Measurements from ENCODE around the gene MYL6B.
"Not testable (repeated sequence)": the region's sequence is repeated elsewhere in the genome, so short reads cannot be mapped to it uniquely, and the experiment has no call there.

Gene MYL6B

DNA sequence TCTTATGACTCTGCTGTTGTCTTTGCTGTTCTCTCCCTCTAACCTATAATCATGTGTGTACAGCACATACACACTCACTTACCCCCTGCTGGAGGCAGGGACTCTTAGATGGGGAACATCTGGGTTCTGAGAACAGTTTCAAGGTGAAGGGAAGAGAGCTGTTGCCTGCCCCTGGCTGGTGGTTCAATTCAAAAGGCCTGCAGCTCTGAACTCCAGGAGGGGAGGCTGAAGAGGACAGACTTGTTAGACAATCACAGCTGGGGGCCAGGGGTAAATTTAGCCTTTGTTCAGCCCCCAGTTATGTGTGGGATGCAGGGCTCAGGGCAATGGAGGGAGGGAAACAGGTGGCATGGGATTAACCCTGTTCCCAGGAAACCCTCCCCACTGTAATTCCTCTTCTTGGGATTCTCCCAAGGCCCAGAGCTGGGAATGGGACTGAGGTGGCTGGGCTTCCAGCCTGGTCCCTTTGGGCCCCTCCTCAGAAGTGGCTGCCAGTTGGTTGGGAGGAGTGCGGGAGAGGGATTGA, 1.9 kb downstream of the MYL6B start:
- DNase-seq: no peak

DNA sequence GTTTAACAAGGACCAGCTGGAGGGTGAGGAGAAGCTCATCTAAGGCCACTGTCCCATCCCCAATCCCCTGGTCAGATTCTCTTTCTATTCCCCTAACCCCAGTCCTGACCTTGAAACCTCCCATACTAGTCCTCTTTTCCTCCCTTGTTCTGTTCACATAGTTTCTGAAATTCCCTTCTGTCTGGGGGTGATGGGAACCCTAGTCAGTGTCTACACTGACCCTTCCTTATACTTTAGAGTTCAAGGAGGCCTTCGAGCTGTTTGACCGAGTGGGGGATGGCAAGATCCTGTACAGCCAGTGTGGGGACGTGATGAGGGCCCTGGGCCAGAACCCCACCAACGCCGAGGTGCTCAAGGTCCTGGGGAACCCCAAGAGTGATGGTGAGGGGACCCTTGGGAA, 2.4 kb downstream of the MYL6B start:
- DNase-seq: no peak

DNA sequence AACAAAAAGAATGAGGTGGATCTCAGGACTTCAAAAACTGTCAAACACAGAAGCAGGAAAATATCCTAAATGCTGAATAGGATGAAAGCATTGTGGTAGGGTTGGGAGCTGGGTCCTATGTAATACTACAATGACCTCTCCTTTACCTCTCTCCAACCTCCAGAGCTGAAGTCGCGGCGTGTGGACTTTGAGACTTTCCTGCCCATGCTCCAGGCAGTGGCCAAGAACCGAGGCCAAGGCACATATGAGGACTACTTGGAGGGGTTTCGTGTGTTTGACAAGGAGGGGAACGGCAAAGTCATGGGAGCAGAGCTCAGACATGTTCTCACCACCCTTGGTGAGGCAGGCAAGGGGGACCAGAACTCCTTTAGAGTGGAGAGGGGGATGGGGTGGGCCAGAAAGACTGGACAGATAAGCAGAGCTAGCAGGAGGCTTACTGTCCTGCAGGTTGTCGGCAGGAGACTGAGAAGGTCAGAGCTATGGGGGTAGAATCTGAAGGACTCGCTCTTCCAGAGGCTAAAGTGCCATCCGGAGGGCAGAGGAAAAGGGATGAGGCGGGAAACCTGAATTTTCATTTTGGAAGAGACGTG, 3.0 kb downstream of the MYL6B start:
- DNase-seq: no peak

DNA sequence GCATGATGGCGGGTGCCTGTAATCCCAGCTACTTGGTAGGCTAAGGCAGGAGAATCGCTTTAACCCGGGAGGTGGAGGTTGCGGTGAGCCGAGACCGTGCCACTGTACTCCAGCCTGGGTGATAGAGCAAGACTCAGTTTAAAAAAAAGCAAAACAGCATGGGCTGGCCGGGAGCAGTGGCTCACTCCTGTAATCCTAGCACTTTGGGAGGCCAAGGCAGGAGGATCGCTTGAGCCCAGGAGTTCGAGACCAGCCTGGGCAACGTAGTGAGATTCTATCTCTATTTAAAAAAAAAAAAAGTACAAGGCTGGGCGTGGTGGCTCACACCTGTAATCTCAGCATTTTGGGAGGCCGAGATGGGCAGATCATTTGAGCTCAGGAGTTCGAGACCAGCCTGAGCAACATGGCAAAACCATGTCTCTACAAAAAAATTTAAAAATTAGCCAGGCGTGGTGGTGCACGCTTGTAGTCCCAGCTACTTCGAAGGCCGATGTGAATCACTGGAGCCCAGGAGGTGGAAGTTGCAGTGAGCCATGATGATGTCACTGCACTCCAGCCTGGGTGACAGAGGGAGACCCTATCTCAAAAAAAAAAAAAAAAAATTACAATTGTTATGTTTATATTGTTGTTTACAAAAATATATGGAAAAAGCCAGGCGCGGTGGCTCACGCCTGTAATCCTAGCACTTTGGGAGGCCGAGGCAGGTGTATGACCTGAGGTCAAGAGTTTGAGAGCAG, 4.2 kb downstream of the MYL6B start:
- not testable (repeated sequence) for DNase-seq

DNA sequence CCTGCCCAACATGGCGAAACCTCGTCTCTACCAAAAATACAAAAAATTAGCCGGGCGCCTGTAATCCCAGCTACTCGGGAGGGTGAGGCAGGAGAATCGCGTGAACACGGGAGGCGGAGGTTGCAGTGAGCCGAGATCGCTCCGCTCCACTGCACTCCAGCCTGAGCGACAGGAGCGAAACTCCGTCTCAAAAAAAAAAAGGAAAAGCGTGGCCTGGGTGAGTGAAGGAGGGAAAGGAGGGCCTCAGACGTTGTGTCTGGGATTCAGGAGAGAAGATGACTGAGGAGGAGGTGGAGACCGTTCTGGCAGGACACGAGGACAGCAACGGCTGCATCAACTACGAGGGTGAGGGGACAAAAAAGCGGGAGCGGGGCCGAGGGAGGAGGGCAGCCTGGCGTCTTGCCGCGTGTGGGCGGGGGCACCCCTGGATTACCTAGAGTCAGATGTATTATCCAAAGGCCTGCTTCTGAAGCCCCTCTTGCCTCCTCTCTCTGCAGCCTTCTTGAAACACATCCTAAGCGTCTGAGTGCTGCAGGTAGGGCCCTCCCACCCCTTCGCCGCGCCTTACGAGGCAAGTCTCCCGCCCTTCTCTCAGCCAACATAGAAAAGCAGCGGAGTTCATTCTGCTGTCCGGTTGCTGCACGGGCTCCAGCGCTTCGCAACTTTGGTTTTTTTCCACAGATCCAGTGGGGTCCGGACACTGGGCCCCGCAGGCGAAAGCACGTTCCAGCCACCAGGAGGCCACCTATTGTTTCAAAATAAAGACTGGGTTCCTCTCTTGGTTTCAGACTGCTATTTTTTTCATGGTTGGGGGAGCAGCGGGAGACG, 5.0 kb downstream of the MYL6B start:
- peak; percentile 44 for DNase-seq

DNA sequence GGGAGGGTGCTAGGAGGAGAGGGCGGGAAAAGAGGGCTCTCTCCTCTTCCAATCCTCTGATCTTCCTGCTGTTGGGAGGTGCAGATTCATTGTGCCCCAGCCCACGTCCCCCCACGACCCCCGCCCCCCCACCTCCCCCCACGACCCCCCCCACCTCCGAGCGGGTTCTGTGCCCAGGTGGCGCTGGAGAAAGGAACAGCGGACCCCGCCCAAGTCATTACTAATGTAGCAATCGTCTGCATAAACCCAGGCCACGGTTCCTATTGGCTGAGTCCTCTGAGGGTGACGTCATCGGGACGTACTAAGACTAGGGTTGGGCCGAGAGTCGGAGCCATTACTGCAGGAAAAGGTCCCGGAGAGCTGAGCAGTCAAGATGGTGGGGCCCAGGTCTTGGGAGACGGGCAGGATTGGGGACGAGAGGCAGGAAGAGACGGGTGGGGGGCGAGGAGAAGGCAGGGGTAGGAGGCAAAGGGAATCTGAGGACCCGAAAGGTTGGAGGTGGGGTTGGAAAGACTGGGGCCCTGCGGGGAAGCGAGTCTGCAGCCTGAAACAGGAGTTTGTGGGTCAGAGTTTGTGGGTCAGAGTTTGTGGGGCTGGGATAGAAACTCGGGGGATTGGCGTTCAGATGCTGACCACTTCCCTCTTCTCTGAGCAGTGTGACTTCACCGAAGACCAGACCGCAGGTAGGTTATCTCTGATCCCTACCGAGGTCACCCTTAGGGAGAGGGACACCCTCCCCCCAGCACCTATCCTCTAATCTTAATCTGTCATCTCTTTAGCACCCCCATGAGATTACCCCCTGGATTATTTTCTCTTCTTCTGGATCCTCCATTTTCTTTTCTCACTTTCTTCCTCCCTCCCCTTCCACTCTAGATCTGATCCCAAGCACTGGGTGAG, 5.9 kb downstream of the MYL6B start, which contains the start of gene MYL6:
Gene MYL6, plus strand, starts transcription at position 331 of the 897 bp plus-strand sequence. Its CDS starts 43 bp downstream, at position 374.
- peak; percentile 90 for DNase-seq

DNA sequence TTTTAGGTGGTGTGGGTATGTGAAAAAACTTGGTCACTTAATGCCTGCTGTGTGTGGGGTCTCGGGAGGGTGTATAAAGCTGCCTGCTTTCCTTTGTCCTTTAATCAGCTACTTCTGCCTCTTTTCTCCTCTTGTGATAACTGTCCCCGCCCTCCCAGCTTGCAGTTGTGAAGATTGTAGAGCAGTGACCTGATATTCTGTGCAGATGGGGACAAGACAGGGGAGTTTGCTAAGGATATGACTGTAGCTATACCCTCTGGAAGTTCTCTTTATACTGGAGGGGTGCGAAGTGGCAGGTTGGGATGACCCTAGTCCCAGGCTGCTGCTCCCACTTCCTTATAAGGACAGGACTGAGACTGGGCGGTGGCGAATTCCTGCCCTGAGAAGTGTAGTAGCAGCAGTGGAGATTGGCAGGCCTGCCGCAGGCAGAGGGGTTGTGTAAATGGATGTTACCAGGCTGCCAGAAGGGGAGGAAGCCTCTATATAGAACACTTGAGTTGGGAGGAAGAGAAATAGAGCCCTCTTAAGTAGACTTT, 6.6 kb downstream of the MYL6B start:
- DNase-seq: no peak

DNA sequence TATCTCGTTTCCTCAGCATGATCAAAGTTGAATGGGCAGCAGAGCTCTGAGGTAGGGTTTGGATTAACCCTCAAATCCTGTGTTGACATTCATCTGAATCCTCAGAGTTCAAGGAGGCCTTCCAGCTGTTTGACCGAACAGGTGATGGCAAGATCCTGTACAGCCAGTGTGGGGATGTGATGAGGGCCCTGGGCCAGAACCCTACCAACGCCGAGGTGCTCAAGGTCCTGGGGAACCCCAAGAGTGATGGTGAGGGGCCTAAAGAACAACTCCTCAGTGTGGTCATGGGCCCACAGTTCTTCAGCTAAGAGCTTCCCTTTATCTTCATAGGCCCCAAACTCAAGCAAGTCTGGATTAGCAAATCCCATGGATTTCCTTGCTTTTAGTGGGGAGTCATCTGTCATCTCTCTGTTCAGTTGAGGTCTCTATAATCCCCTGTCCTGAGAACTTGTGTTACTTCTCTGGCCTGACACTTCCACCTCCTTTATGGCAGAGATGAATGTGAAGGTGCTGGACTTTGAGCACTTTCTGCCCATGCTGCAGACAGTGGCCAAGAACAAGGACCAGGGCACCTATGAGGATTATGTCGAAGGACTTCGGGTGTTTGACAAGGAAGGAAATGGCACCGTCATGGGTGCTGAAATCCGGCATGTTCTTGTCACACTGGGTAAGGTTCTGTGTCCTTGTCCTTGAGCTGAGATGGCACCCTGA, 7.2 kb downstream of the MYL6B start:
- DNase-seq: no peak

DNA sequence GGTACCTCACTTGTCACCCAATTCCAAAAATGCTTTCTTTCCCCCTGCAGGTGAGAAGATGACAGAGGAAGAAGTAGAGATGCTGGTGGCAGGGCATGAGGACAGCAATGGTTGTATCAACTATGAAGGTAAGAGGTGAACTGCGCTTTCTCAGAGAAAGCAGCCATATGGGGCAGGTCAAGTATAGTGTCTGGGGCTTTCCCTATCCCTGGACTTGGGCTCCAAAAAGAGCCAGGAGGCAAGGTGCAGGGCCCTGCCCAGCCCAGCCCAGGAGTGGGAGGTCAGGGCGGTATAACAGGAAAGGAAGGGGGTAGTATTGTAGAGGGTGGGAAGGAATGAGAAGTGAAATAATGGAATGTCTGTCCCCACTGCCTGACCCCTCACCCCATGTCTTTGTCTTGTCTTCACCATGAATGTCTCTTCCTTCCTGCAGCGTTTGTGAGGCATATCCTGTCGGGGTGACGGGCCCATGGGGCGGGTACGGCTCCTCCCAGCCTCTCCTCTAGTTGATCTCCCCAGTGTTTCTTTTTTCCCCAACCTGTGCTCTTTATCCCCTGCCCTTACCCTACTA, 7.9 kb downstream of the MYL6B start:
- no peak for DNase-seq

DNA sequence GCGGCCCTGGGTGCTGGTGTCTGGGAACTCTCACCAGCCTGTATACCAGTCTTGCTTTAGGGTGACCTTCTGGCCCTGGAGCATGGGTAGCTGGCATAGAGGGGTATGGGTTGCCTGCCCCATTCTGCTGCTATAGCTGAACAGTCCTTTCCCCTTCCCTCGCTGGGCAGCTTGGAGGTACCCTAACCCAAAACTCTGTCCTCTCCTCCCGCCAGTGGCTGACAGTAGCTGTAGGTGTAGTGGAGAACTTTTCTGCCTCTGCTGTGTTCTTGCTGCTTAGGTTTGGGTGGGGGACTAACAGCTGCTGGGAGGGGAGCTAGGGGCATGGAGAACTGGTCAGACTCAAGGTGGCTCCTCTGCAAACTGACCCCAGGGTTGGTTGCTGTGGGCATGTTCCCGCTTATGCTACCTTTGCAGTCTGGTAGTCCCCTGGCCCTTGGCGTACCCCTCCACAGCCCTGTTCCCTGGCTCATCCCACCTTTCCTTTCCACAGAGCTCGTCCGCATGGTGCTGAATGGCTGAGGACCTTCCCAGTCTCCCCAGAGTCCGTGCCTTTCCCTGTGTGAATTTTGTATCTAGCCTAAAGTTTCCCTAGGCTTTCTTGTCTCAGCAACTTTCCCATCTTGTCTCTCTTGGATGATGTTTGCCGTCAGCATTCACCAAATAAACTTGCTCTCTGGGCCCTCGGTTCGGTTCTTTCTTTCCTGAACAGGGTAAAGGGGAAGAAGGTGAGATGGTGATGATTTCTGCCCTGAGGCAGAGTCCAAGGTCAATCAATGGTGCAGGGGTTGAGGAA, 8.7 kb downstream of the MYL6B start:
- DNase-seq: no peak

DNA sequence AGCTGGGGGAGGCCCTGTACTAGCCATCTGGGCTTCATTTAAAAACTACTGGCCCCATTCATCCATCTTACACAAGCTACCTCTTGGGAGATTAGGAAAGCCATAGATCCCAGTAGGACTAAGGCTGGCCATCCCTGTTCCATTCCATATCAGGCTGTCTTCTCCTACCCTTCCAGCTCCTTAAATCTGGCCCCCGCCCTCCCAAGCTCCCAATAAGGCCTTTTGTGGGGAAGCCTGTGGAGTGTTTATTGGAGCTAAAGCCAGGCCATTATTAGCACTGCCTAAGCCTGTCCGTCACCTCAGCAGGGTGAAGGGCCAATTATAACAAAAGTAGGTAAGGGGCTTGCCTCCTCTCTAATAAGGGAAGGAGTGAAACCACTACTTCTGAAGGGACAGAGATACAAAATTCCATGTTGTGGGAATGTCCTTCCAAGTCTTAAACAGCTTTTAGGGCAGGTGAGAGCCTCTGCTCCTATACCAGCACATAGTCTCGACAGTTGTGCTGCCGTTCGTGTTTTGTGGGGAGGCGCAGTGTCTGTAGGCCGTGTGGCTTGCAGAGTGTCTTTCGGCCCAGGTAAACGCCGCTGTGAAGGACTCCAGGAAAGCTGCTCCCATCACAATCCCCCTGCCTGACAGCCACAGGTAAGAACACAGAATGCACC, 9.4 kb downstream of the MYL6B start:
- DNase-seq: no peak

DNA sequence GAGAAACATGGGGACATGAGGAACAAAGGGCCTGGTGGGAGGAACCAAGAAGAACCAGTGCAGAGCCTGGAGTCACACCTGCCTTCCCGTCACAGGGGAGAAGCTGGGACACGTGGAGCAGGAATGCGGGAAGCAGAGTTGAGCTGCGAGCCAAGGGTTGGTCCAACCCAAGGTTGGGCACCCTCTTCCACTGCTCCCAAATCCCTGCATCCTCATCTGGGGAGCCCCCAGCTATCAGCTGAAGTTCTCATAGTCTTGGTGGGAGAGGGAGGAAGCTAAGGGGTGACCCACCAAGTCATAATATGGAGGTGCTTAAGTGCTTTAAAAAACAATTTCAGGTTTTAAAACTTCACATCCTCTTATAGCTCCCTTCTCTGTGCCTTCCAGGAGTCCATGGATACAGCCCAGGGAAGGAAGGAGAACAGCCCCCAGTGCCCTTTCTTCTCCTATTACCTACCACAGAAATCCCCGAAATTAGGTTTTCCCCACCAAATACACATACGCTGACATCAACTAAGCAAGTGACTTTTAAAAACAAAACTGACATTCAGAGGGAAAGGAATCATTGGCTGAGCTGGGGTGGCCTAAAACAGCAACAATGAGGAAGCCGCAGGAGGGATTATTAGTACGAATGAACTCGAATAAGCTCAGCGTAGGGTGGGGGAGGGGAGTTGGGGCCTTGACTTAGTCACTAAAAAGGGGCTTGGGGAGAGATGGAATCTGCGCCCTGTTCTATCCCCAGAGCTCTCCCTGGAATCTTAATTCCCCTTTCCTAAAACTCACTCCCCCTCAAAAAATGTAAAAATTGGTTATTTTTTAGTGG, 10.3 kb downstream of the MYL6B start:
- no peak for DNase-seq

DNA sequence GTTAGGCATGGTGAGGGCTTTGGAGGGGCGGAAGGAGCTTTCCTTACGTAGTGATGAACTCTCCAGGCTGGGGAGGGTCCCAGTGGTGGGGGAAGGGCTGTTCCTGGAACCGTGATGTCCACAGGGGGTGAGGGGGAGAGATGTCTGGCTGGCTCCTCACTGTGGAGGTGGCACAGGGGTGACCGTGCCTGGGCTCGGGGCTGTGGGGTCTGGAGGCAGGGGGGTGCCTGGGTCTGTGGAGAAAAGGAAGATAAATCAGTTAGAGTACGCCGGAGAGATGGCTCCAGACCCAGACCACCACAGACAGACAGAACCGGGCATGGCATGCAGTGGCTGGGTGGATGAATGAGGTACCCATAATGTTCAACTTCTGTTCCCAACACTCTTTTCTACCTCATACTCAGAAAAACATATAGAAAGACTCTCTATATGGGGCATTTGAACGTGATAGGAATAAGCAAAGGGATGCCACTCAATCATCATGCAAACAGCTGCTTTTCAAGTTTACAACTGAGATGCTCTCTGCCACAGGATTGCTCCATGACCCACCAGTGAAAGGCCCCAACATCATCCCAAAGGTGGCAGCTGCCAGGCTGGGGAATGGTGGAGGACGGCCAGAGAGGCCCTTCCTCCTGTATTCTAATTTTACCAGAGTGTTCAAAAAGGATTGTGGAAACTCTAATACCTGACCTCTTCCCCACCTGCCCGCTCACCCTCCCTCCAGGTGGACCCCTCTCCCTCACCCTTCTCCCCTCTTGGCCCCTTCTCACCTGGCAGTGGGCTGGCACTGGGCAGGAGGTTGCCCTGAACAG, 11.4 kb downstream of the MYL6B start:
- DNase-seq: no peak

DNA sequence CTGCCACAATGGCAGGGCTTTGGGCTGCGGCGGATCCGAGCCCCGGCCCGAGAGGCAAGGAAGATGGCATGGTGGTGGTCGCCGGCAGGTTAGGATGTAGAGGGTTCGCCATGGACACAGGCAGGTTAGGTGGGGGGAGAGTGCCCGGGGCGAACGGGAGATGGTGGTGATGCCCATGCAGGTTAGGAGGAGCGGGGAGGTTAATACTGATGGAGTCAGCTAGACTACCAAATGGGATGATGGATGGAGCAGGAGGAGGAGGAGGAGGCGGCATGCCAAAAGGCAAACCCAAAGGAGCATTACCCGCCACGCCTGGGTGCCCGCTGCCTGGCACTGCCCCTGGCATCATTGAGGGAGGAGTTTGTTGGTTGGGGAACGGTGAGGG, 11.9 kb downstream of the MYL6B start:
- DNase-seq: no peak

DNA sequence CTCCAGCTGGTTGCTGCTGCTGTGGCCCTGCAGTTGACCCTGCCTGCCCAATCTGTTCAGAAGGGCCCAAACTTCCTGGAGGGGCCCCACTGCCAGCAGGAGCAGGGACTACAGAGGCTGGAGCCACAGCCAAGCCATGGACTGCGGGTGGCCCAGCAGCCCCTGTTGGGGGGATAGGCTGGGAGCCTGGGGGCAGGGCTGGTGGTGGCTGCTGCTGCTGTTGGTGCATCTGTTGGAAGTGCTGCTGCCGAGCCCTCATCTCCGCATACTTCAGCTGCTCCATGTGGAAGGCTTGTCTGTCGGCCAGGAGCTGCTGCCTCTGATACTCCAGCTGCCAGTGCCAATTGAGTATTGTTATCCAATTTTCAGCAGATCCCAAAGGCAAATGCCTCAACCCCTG, 13.0 kb downstream of the MYL6B start:
- DNase-seq: no peak

DNA sequence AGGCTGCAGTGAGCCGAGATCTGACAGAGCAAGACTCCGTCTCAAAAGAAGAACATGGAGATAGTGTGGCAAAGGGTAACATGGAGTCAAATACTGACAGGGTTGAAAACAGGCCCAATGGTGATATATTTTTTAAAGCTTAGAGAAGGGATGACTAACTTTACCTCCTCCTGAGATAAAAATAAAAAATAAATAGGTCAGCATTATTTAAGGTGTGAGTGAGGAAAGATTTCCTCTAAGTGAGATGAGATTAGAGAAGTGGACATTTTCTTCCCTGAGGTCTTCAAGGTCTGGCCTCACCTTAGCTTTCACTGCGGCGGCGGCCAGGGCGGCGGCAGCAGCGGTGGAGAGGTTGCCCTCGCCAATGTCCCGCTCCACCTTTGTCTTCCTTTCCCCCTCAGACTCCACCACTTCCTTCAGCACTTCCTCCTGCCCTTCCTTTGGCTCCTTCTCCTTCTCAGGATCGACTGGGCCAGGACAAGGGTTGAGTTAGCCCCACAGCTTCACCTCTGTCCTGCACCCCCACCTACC, 16.9 kb downstream of the MYL6B start:
- no peak for DNase-seq

DNA sequence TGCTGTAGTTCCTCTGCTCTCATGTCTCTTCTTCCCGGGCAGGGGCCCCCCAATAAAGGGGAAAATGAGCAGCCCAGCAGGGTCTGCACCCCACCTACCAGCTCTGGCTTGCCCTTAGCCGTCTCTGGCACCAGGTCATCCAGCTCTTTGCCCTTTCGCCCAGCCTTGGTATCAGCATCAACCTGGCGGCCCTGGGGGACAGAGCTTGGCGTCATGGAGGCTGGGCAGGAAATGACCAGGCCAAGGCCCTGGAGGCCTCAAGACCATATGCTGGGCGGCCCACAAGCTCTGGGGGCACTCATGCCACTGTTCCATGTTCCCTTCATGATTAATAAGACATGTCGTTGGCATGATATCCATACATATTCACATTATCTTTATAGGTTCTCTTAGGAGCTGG, 20.5 kb downstream of the MYL6B start:
- DNase-seq: no peak

DNA sequence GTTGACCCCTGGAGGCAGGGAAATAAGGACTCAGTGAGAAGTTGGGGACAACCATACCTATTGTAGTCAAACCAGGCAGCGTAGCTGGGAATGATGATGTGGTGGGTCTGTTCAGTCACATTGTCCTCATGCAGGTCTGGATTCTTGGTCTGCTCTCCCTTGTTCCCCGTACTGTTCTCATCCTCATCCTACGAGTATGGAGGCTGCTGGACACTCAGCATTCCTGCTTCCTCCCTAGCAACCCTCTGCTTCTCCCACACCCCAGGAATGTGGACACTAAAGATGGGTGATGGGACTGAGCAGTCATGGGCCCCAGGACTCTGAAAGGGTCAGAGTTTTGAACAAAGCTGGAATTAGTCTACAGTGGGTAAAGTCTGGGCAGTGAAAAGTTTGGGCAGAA, 26.0 kb downstream of the MYL6B start:
- DNase-seq: no peak
